HAP-1 (cell line): Measurements from ENCODE around the gene CYP19A1.

ENCODE experiments used
- DNase-seq, 2 experiments: peaks; one replicate each; pipeline ENCODE4 v3.0.0-alpha.2; 2016 to 2020; ENCODE audit warnings: low spot score in 2 of 2
- H3K27me3 ChIP-seq: fragments of 250-450 bp; sonication (Bioruptor Pico); 2 replicates; pipeline ENCODE4 v1.5.1; 2020; ENCODE audit warnings: low read depth, mild to moderate bottlenecking, moderate library complexity
- H3K36me3 ChIP-seq: fragments of 250-450 bp; sonication (Bioruptor Pico); replicated peaks from 2 replicates; pipeline ENCODE4 v1.5.1; 2020; ENCODE audit warnings: mild to moderate bottlenecking
- H3K4me1 ChIP-seq: fragments of 250-450 bp; sonication (Bioruptor Pico); 2 replicates; pipeline ENCODE4 v1.5.1; 2020; ENCODE audit warnings: mild to moderate bottlenecking
- H3K4me3 ChIP-seq: fragments of 250-450 bp; sonication (Bioruptor Pico); 2 replicates; pipeline ENCODE4 v1.5.1; 2020; ENCODE audit warnings: mild to moderate bottlenecking, moderate library complexity
- H3K9me3 ChIP-seq: fragments of 250-450 bp; sonication (Bioruptor Pico); 2 replicates; pipeline ENCODE4 v1.5.1; 2020; ENCODE audit warnings: mild to moderate bottlenecking, moderate library complexity
- in situ Hi-C: fragments of 300-500 bp; cut with MboI; formaldehyde crosslinking; loops from 3 replicates; pipeline ENCODE4 v1.14.3; 2020; ENCODE audit warnings: low sequenced_read_pairs, inconsistent platforms, mixed read lengths

CYP19A1 gene

GRCh38 chr15:51349156-51349844 lies 10.9 kb upstream of the CYP19A1 start:
- no peak for DNase-seq
- H3K9me3 ChIP-seq: no peaks in the 10 kb centered on the region
- H3K4me3 ChIP-seq: no peak overlapping the region
- H3K4me1 ChIP-seq: no peaks in the 10 kb centered on the region
- H3K36me3 ChIP-seq: no peaks in the 10 kb centered on the region
- in situ Hi-C loops: no loop called here
- no peaks in the 10 kb centered on the region for H3K27me3 ChIP-seq

DNA sequence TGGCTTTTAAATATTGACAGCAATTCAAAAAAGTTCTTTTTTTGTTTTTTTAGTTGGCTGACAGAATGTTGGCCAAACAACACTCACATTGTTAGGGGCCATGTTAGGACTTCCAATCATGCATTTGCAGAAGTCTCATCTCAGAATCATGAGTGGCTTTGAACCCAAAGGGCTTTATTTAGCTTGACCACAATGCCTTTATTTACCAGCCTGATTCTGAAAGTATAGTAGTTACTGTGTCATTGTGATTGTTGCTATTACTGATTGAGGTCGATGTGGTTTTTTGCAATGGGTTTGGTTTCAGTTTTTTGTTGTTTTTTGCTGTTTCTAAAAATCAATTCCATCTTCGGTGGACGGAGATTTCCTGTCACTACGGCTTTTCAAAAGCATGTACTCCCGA lies 10.3 kb upstream of the CYP19A1 start:
- Histone ChIP-seq H3K4me1 (no peaks in the 10 kb centered on the region), H3K4me3 (no peak overlapping the region), H3K9me3 (no peaks in the 10 kb centered on the region), H3K36me3 (no peaks in the 10 kb centered on the region), H3K27me3 (no peaks in the 10 kb centered on the region)
- no peak for DNase-seq
- in situ Hi-C loops: no loop called here

DNA sequence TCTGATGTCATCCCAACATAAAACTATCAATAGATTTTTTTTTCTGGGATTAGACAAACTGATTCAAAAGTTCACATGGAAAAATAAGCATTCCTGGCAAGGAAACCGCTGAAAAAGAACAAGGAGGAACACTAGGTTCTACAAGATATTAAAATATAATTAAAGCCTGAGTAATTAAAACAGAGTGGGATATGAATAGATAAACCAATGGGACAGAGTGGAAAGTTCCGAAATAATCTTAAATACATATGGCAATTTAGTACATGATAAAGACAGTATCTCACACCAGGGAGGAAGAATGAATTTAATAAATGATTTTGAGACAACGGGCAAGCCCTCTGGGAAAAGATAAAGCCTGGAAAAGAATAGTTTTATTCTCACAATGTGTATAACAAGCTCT lies 7.7 kb upstream of the CYP19A1 start:
- peaks cover 13% of the 10 kb centered on the region for H3K27me3 ChIP-seq
- H3K4me1 ChIP-seq: no peaks in the 10 kb centered on the region
- no peak overlapping the region for H3K4me3 ChIP-seq
- no peaks in the 10 kb centered on the region for H3K36me3 ChIP-seq
- in situ Hi-C loops: no loop called here
- no peaks in the 10 kb centered on the region for H3K9me3 ChIP-seq
- DNase-seq: no peak

DNA sequence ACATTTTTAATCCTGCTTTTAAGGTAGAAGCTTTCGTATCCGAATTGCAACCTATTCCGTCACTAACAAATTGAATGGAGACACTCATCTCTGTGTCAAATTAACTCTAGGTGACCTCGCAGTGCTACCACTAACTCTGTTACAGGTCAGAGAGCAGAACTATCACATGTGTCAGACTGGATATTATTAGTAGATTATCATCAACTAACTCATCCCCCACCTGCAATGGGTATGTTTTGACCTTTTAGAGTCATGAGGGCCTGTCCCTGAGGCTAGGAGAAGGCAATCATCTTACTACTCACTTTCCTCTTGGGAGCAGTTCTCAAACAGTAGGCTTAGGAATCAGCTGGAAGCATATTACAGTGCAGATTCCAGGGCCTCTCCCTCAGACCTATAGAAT lies 5.1 kb upstream of the CYP19A1 start:
- peaks cover 13% of the 10 kb centered on the region for H3K27me3 ChIP-seq
- H3K4me1 ChIP-seq: no peaks in the 10 kb centered on the region

DNA sequence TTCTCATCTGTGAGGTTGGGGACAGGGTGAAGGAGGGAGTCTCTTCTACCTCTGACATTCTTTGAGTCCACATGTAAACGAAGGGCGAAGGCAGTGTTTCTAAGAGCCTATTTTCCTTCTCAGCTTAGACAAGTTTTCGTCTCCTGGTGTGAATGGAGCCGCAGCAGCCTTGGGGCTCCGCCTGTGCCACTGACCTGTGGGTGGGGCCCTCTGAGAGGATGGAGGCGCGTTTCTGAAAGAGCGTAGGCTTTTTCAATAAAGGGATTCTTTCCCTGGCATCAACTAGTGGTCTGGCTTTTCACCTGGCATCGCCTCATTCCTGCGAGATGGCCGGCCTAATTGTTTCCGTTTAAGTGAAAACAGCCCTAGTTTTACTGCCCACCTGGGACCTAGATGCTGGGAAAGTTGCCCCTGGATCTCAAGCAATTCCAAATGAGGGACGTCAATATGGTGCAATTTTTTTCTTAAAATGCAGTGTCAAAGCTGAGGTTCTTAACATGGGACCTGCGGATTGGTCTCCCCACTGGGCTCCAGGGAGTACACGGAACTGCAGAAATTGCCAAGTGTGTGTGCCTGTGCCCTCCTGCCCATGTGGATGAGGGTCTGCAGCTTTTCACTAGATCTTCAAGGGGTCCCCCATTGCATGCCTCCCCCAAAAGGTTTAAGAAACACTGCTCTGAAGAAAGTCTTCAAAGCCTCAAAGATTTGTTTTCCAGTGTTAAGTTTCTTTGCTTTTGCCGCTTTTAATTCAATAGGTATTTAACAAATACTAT lies 4.0 kb upstream of the CYP19A1 start:
- Histone ChIP-seq H3K9me3 (no peaks in the 10 kb centered on the region; the same call in 1 of the 2 replicates), H3K36me3 (no peaks in the 10 kb centered on the region), H3K4me1 (no peaks in the 10 kb centered on the region), H3K4me3 (peak overlapping the region; percentile 15), H3K27me3 (peaks cover 13% of the 10 kb centered on the region)
- in situ Hi-C loops: no loop called here
- DNase-seq: no peak

More for the DNA sequence above, 5.1 kb upstream of the CYP19A1 start:
- in situ Hi-C loops: no loop called here
- Histone ChIP-seq H3K9me3 (no peaks in the 10 kb centered on the region; the same call in 1 of the 2 replicates), H3K4me3 (no peak overlapping the region), H3K36me3 (no peaks in the 10 kb centered on the region)
- DNase-seq: no peak

DNA sequence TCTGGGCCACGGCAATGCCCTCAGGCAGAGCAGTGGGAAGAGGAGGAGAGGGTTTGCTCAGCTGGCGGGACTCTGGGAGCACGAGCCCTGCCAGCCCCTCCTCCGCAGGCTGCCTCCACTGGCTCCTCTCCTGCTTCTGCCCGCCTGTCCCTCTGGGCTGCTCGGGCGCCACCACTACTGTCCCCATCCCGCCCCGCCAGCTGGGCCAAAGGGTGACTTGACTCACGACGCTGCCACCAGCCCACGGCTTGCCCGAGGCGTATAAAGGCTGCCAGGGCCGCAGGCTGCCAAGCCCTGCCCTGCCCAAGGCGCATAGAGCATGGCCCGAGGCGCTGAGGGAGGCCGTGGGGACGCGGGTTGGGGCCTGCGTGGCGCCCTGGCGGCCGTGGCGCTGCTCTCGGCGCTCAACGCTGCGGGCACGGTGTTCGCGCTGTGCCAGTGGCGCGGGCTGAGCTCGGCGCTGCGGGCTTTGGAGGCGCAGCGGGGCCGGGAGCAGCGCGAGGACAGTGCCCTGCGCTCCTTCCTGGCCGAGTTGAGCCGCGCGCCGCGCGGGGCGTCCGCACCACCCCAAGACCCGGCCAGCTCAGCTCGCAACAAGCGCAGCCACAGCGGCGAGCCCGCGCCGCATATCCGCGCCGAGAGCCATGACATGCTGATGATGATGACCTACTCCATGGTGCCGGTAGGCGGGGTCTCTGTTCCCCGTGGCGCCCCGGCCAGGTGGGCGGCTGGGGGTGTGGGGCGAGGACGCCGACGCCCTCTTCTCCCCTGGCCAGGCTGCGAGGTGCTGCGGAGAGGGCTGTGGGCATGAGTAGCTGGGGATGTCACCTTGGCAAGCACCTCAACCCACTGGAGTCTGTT lies 3.2 kb upstream of the CYP19A1 start, which contains the start of gene GLDN:
Gene GLDN (plus strand): TSS at position 290 of the 861 bp plus-strand sequence. CDS start 30 bp downstream, at position 320.
- no peaks in the 10 kb centered on the region; the same call in 1 of the 2 replicates for H3K9me3 ChIP-seq
- H3K4me3 ChIP-seq: peak within 1 kb of the TSS; percentile 15
- H3K36me3 ChIP-seq: no peaks in the 10 kb centered on the region

GRCh38 chr15:51335538-51336410 lies 2.6 kb downstream of the CYP19A1 start:
- Histone ChIP-seq H3K4me3 (no peak overlapping the region), H3K36me3 (no peaks in the 10 kb centered on the region), H3K9me3 (no peaks in the 10 kb centered on the region; the same call in 1 of the 2 replicates), H3K4me1 (peaks cover 3% of the 10 kb centered on the region; the same call in 1 of the 2 replicates), H3K27me3 (no peaks in the 10 kb centered on the region)
- no peak for DNase-seq
- in situ Hi-C loops: no loop called here

More for the DNA sequence above, 3.2 kb upstream of the CYP19A1 start, which contains the start of gene GLDN:
- peaks cover 13% of the 10 kb centered on the region for H3K27me3 ChIP-seq
- in situ Hi-C loops: no loop called here
- H3K4me1 ChIP-seq: no peaks in the 10 kb centered on the region
- DNase-seq: peak in 1 of 2 experiments; percentile 23

- no peaks in the 10 kb centered on the region for H3K36me3 ChIP-seq
- DNase-seq: no peak
- H3K4me3 ChIP-seq: no peak overlapping the region
- in situ Hi-C loops: no loop called here
- peaks cover 3% of the 10 kb centered on the region; the same call in 1 of the 2 replicates for H3K4me1 ChIP-seq
- H3K27me3 ChIP-seq: no peaks in the 10 kb centered on the region
- no peaks in the 10 kb centered on the region for H3K9me3 ChIP-seq
Observed at GRCh38 chr15:51335087-51335486, 3.3 kb downstream of the CYP19A1 start.

GRCh38 chr15:51334011-51334451 lies 4.4 kb downstream of the CYP19A1 start:
- Histone ChIP-seq H3K36me3 (no peaks in the 10 kb centered on the region), H3K4me1 (peaks cover 3% of the 10 kb centered on the region; the same call in 1 of the 2 replicates), H3K9me3 (no peaks in the 10 kb centered on the region), H3K27me3 (no peaks in the 10 kb centered on the region), H3K4me3 (no peak overlapping the region)
- no peak for DNase-seq
- in situ Hi-C loops: no loop called here

GRCh38 chr15:51333571-51333970 lies 4.8 kb downstream of the CYP19A1 start:
- H3K4me1 ChIP-seq: peaks cover 3% of the 10 kb centered on the region; the same call in 1 of the 2 replicates
- H3K36me3 ChIP-seq: no peaks in the 10 kb centered on the region
- no peaks in the 10 kb centered on the region for H3K9me3 ChIP-seq
- H3K4me3 ChIP-seq: no peak overlapping the region
- in situ Hi-C loops: no loop called here
- H3K27me3 ChIP-seq: no peaks in the 10 kb centered on the region
- no peak for DNase-seq

DNA sequence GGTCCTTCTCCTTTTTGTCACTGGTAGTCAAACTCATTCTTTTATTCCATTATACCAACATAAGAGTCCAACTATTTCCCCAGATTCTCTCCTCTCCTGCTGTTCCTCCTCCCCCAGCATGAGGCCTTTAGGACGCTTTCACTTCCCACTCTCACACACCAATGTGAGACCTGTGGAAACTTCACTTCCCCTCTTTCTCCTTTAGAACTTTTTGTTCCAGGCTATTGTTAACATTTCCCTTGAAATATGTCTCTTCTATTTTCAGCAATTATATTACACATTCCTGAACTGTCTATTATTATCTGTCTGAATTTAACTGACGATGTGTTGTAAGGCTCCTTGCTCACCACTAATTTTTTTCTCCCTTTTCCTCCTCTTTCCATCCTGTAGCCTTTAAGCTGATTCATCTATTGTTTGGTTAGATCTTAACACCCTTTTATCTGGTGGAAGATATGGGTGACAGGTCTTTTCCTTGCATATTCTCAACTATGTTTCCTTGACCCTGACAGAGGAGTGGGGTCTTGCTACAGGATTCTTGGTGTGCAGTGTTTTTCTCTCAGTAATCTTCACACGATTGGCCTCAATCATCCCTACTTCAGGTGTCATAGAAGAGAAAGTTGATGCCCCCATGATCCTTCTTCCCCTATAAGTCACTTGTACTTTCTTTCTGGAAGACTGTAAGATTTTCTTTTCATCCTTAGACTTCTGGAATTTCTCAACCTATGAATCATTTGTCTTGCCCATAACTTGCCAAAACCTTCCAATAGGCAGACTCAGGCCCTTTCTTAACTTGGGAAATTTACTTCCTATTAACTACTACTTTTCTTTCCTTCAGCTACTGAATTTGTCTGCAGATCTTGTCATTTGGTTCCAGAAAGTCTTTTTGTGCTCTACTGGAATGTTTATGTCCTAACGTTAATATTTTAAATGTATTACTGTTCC lies 5.9 kb downstream of the CYP19A1 start:
- peaks cover 3% of the 10 kb centered on the region; the same call in 1 of the 2 replicates for H3K4me1 ChIP-seq
- no peak overlapping the region for H3K4me3 ChIP-seq
- no peaks in the 10 kb centered on the region for H3K9me3 ChIP-seq
- in situ Hi-C loops: no loop called here
- no peaks in the 10 kb centered on the region for H3K36me3 ChIP-seq
- H3K27me3 ChIP-seq: no peaks in the 10 kb centered on the region
- DNase-seq: no peak

DNA sequence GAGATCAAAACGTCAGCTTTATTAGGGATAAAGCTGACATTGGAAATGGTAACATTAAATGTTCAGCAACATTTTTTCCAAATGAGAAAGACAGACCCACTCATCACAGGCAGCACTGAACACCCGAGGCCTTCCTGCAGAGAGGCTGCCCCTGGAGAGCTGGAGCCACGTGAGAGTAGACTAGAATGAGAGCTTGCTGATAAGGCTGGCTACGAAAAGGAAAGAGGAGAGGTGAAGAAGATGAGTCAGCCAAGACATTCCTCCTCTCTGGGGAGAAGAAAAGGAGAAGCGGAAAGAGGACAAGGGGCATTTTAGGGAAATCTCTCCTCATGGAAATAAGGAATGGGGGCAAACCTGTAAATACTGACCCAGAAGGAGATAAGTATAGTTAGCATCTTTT lies 7.3 kb downstream of the CYP19A1 start:
- Histone ChIP-seq H3K4me1 (peaks cover 3% of the 10 kb centered on the region; the same call in 1 of the 2 replicates), H3K9me3 (no peaks in the 10 kb centered on the region)
- DNase-seq: no peak

More for the DNA sequence above, 7.3 kb downstream of the CYP19A1 start:
- Histone ChIP-seq H3K36me3 (no peaks in the 10 kb centered on the region), H3K27me3 (no peaks in the 10 kb centered on the region), H3K4me3 (no peak overlapping the region)
- in situ Hi-C loops: no loop called here
